GM21515 (cell line): ENCODE measurements around the gene FBLN2.

Experiments used
- ATAC-seq: cut with Tn5 transposase; IDR thresholded peaks from one replicate; pipeline ENCODE4 v1.9.1; 2021; ENCODE audit not compliant: unreplicated experiment

Gene FBLN2

GRCh38 chr3:13598926-13599886 is 50.3 kb downstream of the FBLN2 start:
- ATAC-seq: no peak

- ATAC-seq: no peak
These were observed 51.0 kb downstream of the FBLN2 start for GRCh38 chr3:13599887-13600450.

- no peak for ATAC-seq
These were observed 52.2 kb downstream of the FBLN2 start for GRCh38 chr3:13600950-13601691.

GRCh38 chr3:13601692-13602080 is 52.8 kb downstream of the FBLN2 start:
- no peak for ATAC-seq

GRCh38 chr3:13605555-13605954 is 56.6 kb downstream of the FBLN2 start:
- no peak for ATAC-seq

- ATAC-seq: no peak
These were observed 59.1 kb downstream of the FBLN2 start for GRCh38 chr3:13607821-13608597.

GRCh38 chr3:13608969-13609725 is 60.2 kb downstream of the FBLN2 start:
- ATAC-seq: no peak

- ATAC-seq: no peak
These were observed 61.2 kb downstream of the FBLN2 start for GRCh38 chr3:13610006-13610570.

- ATAC-seq: no peak
These were observed 62.3 kb downstream of the FBLN2 start for GRCh38 chr3:13611221-13611620.

GRCh38 chr3:13612829-13613228 is 63.9 kb downstream of the FBLN2 start:
- ATAC-seq: no peak

- ATAC-seq: no peak
These were observed 64.6 kb downstream of the FBLN2 start for GRCh38 chr3:13613343-13614190.

- no peak for ATAC-seq
These were observed 65.7 kb downstream of the FBLN2 start for GRCh38 chr3:13614607-13615006.

- no peak for ATAC-seq
These were observed 66.1 kb downstream of the FBLN2 start for GRCh38 chr3:13615019-13615528.

- ATAC-seq: no peak
These were observed 67.4 kb downstream of the FBLN2 start for GRCh38 chr3:13616359-13616758.

GRCh38 chr3:13617097-13617738 is 68.3 kb downstream of the FBLN2 start:
- no peak for ATAC-seq

GRCh38 chr3:13617981-13618380 is 69.1 kb downstream of the FBLN2 start:
- no peak for ATAC-seq

- ATAC-seq: no peak
These were observed 69.9 kb downstream of the FBLN2 start for GRCh38 chr3:13618836-13619235.

- ATAC-seq: no peak
These were observed 70.8 kb downstream of the FBLN2 start for GRCh38 chr3:13619661-13620230.
